ENCODE data around the gene MIR17HG.

GRCh38 chr13:91312324-91312723 lies 35.2 kb upstream of the MIR17HG start:
- TF ChIP-seq, protein P1, sequence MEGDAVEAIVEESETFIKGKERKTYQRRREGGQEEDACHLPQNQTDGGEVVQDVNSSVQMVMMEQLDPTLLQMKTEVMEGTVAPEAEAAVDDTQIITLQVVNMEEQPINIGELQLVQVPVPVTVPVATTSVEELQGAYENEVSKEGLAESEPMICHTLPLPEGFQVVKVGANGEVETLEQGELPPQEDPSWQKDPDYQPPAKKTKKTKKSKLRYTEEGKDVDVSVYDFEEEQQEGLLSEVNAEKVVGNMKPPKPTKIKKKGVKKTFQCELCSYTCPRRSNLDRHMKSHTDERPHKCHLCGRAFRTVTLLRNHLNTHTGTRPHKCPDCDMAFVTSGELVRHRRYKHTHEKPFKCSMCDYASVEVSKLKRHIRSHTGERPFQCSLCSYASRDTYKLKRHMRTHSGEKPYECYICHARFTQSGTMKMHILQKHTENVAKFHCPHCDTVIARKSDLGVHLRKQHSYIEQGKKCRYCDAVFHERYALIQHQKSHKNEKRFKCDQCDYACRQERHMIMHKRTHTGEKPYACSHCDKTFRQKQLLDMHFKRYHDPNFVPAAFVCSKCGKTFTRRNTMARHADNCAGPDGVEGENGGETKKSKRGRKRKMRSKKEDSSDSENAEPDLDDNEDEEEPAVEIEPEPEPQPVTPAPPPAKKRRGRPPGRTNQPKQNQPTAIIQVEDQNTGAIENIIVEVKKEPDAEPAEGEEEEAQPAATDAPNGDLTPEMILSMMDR (IDR thresholded peaks at IDR 0.05) = no peak
- TF ChIP-seq POLR2A (IDR thresholded peaks at IDR 0.05) = no peak
